Neural progenitor cell (in vitro differentiated cells): ENCODE measurements around the gene TMEM94.

Experiments used
- EZH2 ChIP-seq: fragments of 200-600 bp; sonication (generic); IDR thresholded peaks from 2 replicates; pipeline ENCODE4 v1.6.1; 2017; ENCODE audit warnings: antibody characterized with exemption, mild to moderate bottlenecking, moderate library complexity
- EZH2phosphoT487 ChIP-seq: fragments of 200-600 bp; sonication (generic); IDR thresholded peaks from 2 replicates; pipeline ENCODE4 v1.6.1; 2017; ENCODE audit warnings: antibody characterized with exemption
- TF ChIP-seq, protein P1 (sequence below): fragments of 200-600 bp; sonication (generic); IDR thresholded peaks from 2 replicates; pipeline ENCODE4 v1.5.1; 2017; ENCODE audit warnings: antibody characterized with exemption, mild to moderate bottlenecking

GRCh38 chr17:75521951-75522727, 65.7 kb downstream of the TMEM94 start:
- TF ChIP-seq, protein P1, sequence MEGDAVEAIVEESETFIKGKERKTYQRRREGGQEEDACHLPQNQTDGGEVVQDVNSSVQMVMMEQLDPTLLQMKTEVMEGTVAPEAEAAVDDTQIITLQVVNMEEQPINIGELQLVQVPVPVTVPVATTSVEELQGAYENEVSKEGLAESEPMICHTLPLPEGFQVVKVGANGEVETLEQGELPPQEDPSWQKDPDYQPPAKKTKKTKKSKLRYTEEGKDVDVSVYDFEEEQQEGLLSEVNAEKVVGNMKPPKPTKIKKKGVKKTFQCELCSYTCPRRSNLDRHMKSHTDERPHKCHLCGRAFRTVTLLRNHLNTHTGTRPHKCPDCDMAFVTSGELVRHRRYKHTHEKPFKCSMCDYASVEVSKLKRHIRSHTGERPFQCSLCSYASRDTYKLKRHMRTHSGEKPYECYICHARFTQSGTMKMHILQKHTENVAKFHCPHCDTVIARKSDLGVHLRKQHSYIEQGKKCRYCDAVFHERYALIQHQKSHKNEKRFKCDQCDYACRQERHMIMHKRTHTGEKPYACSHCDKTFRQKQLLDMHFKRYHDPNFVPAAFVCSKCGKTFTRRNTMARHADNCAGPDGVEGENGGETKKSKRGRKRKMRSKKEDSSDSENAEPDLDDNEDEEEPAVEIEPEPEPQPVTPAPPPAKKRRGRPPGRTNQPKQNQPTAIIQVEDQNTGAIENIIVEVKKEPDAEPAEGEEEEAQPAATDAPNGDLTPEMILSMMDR = no peak
- TF ChIP-seq EZH2 (no peak), EZH2phosphoT487 (no peak)
